Measurements from ENCODE around the gene FAM24B.

Gene FAM24B

GRCh38 chr10:122856902-122857301 lies 22.5 kb downstream of the FAM24B start:
- DNase-seq: no peak

GRCh38 chr10:122855745-122856144 lies 23.6 kb downstream of the FAM24B start:
- no peak for DNase-seq

- DNase-seq: no peak
These were observed 24.7 kb downstream of the FAM24B start for GRCh38 chr10:122854648-122855047.

- DNase-seq: no peak
These were observed 25.6 kb downstream of the FAM24B start for GRCh38 chr10:122853665-122854313.

- no peak for DNase-seq
These were observed 27.1 kb downstream of the FAM24B start for GRCh38 chr10:122852261-122852660.

- no peak for DNase-seq
These were observed 28.4 kb downstream of the FAM24B start for GRCh38 chr10:122850705-122851640.

GRCh38 chr10:122849900-122850605 lies 29.3 kb downstream of the FAM24B start:
- no peak for DNase-seq

GRCh38 chr10:122849090-122849489 lies 30.3 kb downstream of the FAM24B start:
- DNase-seq: no peak

- no peak for DNase-seq
These were observed 31.4 kb downstream of the FAM24B start for GRCh38 chr10:122847782-122848604.

GRCh38 chr10:122845783-122846332 lies 33.5 kb downstream of the FAM24B start, which contains the start of gene CUZD1:
TSS of gene CUZD1 (minus strand) at chr10:122845857. CDS start at chr10:122845843, 14 bp downstream.
- no peak for DNase-seq

- no peak for DNase-seq
These were observed 35.2 kb downstream of the FAM24B start for GRCh38 chr10:122844146-122844545.

GRCh38 chr10:122841569-122841968 lies 37.8 kb downstream of the FAM24B start:
- no peak for DNase-seq

- no peak for DNase-seq
These were observed 39.9 kb downstream of the FAM24B start for GRCh38 chr10:122839505-122839904.

- DNase-seq: no peak
These were observed 40.5 kb downstream of the FAM24B start for GRCh38 chr10:122838880-122839279.

GRCh38 chr10:122835908-122836307 lies 43.5 kb downstream of the FAM24B start:
- no peak for DNase-seq

- no peak for DNase-seq
These were observed 48.4 kb downstream of the FAM24B start for GRCh38 chr10:122830965-122831353.

GRCh38 chr10:122830273-122830964 lies 49.0 kb downstream of the FAM24B start:
- no peak for DNase-seq

GRCh38 chr10:122829454-122829853 lies 49.9 kb downstream of the FAM24B start:
- DNase-seq: no peak

GRCh38 chr10:122828716-122829255 lies 50.6 kb downstream of the FAM24B start:
- no peak for DNase-seq

- no peak for DNase-seq
These were observed 52.1 kb downstream of the FAM24B start for GRCh38 chr10:122827302-122827701.

Measured in NCI-H2081 treated with DMSO at 0.1 percent for 48 hours (cell line).